T-helper 2 cell treated with Interferon-gamma antibody and Interleukin-4, amounts not matched to agents 5 μg/mL and 100 μg/mL, for 36 hours (primary cell): ENCODE data around the gene NRP1.

Experiments
- DNase-seq: peaks from one replicate; pipeline ENCODE4 v3.0.0; 2021; ENCODE audit warnings: low spot score
- H3K27ac Mint-ChIP-seq: one replicate; pipeline ENCODE4 v1.8.0; 2021; ENCODE audit warnings: mild to moderate bottlenecking, mixed read lengths
- H3K27me3 Mint-ChIP-seq: one replicate; pipeline ENCODE4 v1.8.0; 2021; ENCODE audit warnings: low read depth, mixed read lengths
- H3K36me3 Mint-ChIP-seq: one replicate; pipeline ENCODE4 v1.8.0; 2021; ENCODE audit warnings: low read depth, mixed read lengths
- H3K4me1 Mint-ChIP-seq: one replicate; pipeline ENCODE4 v1.8.0; 2021; ENCODE audit warnings: low read depth, mixed read lengths
- H3K4me3 Mint-ChIP-seq: one replicate; pipeline ENCODE4 v1.8.0; 2022; ENCODE audit warnings: mild to moderate bottlenecking, moderate library complexity, mixed read lengths
- H3K9me3 Mint-ChIP-seq: one replicate; pipeline ENCODE4 v1.8.0; 2021; ENCODE audit warnings: mixed read lengths

Gene NRP1

GRCh38 chr10:33216661-33217427, 117.6 kb downstream of the NRP1 start:
- H3K27ac Mint-ChIP-seq: no peak overlapping the region
- peaks cover 13% of the 10 kb centered on the region for H3K4me1 Mint-ChIP-seq
- no peak overlapping the region for H3K4me3 Mint-ChIP-seq
- H3K9me3 Mint-ChIP-seq: no peaks in the 10 kb centered on the region
- H3K36me3 Mint-ChIP-seq: peaks cover 2% of the 10 kb centered on the region
- H3K27me3 Mint-ChIP-seq: peaks cover 4% of the 10 kb centered on the region
- no peak for DNase-seq

DNA sequence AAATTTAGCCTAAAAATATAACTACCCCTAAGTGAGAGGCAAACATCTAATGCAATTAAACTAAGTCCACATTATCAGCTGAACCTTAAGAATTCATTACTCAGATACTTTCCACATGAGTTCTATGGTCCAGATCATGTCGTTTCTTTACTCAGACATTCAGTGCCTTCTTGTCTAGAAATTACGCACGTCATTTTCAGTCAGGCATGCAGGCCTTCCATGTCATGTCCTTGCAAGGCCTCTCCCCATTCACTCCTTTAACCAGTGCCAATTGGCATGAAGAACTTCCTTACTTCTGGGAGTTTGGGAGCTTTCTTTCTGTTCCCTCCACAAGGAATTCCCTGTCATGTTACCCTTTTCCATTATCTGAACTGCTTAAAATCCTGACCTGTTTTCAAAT, 118.8 kb downstream of the NRP1 start:
- H3K9me3 Mint-ChIP-seq: no peaks in the 10 kb centered on the region
- H3K36me3 Mint-ChIP-seq: peaks cover 2% of the 10 kb centered on the region
- peaks cover 21% of the 10 kb centered on the region for H3K4me1 Mint-ChIP-seq
- H3K4me3 Mint-ChIP-seq: no peak overlapping the region
- H3K27me3 Mint-ChIP-seq: peaks cover 4% of the 10 kb centered on the region
- DNase-seq: no peak
- H3K27ac Mint-ChIP-seq: no peak overlapping the region

DNA sequence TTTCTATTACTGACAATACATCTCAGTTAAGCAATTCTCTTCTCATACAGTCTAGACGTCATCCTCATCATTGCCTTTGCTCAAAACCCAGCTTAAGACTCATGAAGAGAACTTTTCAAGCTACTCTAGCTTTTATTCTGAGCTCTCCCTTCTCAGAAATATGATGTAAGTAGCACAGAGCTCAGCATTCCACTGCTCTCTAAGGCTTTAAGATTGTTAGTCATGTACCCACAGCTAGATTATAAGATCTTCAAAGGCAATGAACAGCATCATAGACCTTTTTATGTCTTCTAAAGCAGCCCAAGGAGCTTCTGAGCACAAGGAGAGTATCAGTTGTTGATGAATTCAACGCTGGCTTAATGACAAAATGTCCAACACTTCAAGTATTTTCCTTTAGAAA, 119.3 kb downstream of the NRP1 start:
- peaks cover 23% of the 10 kb centered on the region for H3K4me1 Mint-ChIP-seq
- peaks cover 2% of the 10 kb centered on the region for H3K36me3 Mint-ChIP-seq
- DNase-seq: no peak
- peaks cover 4% of the 10 kb centered on the region for H3K27me3 Mint-ChIP-seq
- no peak overlapping the region for H3K4me3 Mint-ChIP-seq
- H3K9me3 Mint-ChIP-seq: no peaks in the 10 kb centered on the region
- no peak overlapping the region for H3K27ac Mint-ChIP-seq

DNA sequence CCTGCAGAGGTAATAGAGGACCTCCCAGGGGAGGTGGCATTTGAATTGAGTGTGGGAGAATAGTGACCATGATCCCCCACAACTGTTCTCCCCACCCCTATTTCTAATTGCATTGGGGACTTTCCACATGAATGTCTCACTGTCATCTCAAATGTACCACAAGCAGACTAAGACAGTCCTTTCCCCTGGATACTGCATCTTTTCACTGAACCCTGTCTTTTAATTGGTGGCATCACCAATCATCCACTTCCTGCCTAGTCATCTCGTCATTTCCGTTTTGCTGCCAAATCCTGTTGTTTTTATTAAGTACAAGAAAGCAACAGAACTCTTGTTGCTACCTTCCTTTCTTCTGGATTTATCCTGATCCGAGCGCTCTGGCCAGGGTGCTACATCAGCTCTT, 120.3 kb downstream of the NRP1 start:
- no peak for DNase-seq
- Mint-ChIP-seq H3K9me3 (no peaks in the 10 kb centered on the region), H3K27me3 (peaks cover 4% of the 10 kb centered on the region), H3K27ac (peak overlapping the region; percentile 64), H3K36me3 (peaks cover 2% of the 10 kb centered on the region), H3K4me1 (peaks cover 23% of the 10 kb centered on the region), H3K4me3 (no peak overlapping the region)

- Mint-ChIP-seq H3K4me1 (peaks cover 23% of the 10 kb centered on the region), H3K27ac (no peak overlapping the region)
Measured at GRCh38 chr10:33212061-33212748, 122.3 kb downstream of the NRP1 start.

DNA sequence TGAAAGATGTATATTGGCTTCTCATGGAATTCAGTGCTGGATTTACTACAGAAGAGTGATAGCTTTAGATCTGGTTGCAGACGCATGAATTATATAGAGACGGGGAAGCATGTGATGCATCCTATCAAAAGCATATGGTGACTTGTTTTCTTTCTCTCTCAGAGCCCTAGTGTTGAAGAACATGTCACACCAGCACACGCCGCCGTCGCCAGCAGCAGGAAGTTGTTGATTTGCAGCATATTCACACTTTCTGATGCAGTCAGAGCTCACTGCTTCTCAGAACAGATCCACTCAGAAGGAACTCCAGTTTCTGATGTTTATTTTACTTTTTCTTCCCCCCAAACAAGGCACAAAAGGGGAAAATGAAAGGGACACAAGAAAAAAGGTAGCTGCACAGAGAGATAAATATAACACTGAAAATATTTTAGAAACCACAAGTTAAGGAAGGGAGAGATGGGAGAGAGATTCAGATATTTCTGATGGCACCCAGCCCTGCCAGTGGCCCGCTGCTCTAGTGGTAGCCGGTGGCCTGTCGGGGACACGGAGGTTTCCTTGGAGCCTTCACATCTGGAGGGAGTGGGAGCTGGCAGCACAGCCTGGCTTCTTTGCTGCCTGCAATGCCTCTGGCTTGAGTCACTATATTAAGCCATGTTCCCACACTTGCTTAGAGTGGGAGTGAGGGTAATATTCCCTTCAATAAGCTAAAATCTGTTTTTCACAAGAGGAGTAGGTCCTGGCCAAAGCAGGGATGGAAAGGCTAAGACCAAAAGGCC, 123.2 kb downstream of the NRP1 start:
- Mint-ChIP-seq H3K27me3 (peaks cover 2% of the 10 kb centered on the region), H3K4me3 (peak overlapping the region; percentile 54), H3K36me3 (peaks cover 2% of the 10 kb centered on the region), H3K9me3 (no peaks in the 10 kb centered on the region), H3K4me1 (peaks cover 23% of the 10 kb centered on the region), H3K27ac (peak overlapping the region; percentile 75)
- no peak for DNase-seq

More at GRCh38 chr10:33212061-33212748, 122.3 kb downstream of the NRP1 start:
- no peak for DNase-seq
- Mint-ChIP-seq H3K9me3 (no peaks in the 10 kb centered on the region), H3K36me3 (peaks cover 2% of the 10 kb centered on the region), H3K4me3 (no peak overlapping the region), H3K27me3 (peaks cover 2% of the 10 kb centered on the region)

- H3K27ac Mint-ChIP-seq: no peak overlapping the region
- peaks cover 23% of the 10 kb centered on the region for H3K4me1 Mint-ChIP-seq
- DNase-seq: no peak
- H3K27me3 Mint-ChIP-seq: peaks cover 2% of the 10 kb centered on the region
- H3K36me3 Mint-ChIP-seq: peaks cover 2% of the 10 kb centered on the region
- no peak overlapping the region for H3K4me3 Mint-ChIP-seq
- H3K9me3 Mint-ChIP-seq: no peaks in the 10 kb centered on the region
Measured at GRCh38 chr10:33209802-33210201, 124.7 kb downstream of the NRP1 start.

- DNase-seq: no peak
- Mint-ChIP-seq H3K27ac (no peak overlapping the region), H3K4me1 (peaks cover 13% of the 10 kb centered on the region), H3K27me3 (peaks cover 2% of the 10 kb centered on the region), H3K4me3 (no peak overlapping the region), H3K9me3 (no peaks in the 10 kb centered on the region), H3K36me3 (no peaks in the 10 kb centered on the region)
Measured at GRCh38 chr10:33208166-33208565, 126.3 kb downstream of the NRP1 start.

DNA sequence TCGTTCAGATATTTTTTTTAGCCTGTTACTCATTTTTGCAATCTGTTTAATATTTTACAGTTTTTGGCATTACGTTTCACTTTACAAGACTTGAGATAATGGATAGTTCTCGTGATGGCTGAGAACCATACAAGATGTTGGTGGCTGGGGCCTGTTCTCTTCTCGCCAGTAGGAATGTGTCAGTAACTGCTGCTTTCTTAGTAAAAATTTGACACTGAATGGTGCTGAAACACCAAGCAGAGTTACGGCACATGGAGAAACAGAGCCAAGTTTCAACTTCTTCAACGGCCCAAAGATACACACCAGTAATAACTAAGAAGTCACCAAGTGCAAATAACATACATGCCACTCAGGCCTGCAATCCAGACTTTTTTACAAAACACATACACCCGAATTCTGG, 130.4 kb downstream of the NRP1 start:
- H3K27me3 Mint-ChIP-seq: peaks cover 2% of the 10 kb centered on the region
- H3K4me3 Mint-ChIP-seq: no peak overlapping the region
- H3K36me3 Mint-ChIP-seq: no peaks in the 10 kb centered on the region
- DNase-seq: no peak
- H3K27ac Mint-ChIP-seq: no peak overlapping the region
- H3K4me1 Mint-ChIP-seq: no peaks in the 10 kb centered on the region
- H3K9me3 Mint-ChIP-seq: no peaks in the 10 kb centered on the region

GRCh38 chr10:33201971-33202370, 132.5 kb downstream of the NRP1 start:
- no peak overlapping the region for H3K4me3 Mint-ChIP-seq
- H3K27ac Mint-ChIP-seq: no peak overlapping the region
- H3K9me3 Mint-ChIP-seq: no peaks in the 10 kb centered on the region

GRCh38 chr10:33201056-33201780, 133.2 kb downstream of the NRP1 start:
- H3K9me3 Mint-ChIP-seq: no peaks in the 10 kb centered on the region
- H3K4me1 Mint-ChIP-seq: no peaks in the 10 kb centered on the region
- no peak overlapping the region for H3K4me3 Mint-ChIP-seq
- H3K36me3 Mint-ChIP-seq: no peaks in the 10 kb centered on the region
- DNase-seq: no peak
- H3K27ac Mint-ChIP-seq: no peak overlapping the region
- no peaks in the 10 kb centered on the region for H3K27me3 Mint-ChIP-seq

More at GRCh38 chr10:33201971-33202370, 132.5 kb downstream of the NRP1 start:
- no peak for DNase-seq
- H3K36me3 Mint-ChIP-seq: no peaks in the 10 kb centered on the region
- H3K27me3 Mint-ChIP-seq: no peaks in the 10 kb centered on the region
- no peaks in the 10 kb centered on the region for H3K4me1 Mint-ChIP-seq

GRCh38 chr10:33199731-33200232, 134.7 kb downstream of the NRP1 start:
- H3K4me3 Mint-ChIP-seq: no peak overlapping the region
- H3K27me3 Mint-ChIP-seq: peaks cover 4% of the 10 kb centered on the region
- DNase-seq: no peak
- H3K9me3 Mint-ChIP-seq: no peaks in the 10 kb centered on the region
- no peak overlapping the region for H3K27ac Mint-ChIP-seq
- H3K36me3 Mint-ChIP-seq: no peaks in the 10 kb centered on the region
- no peaks in the 10 kb centered on the region for H3K4me1 Mint-ChIP-seq

- Mint-ChIP-seq H3K4me1 (peaks cover under 1% of the 10 kb centered on the region), H3K4me3 (no peak overlapping the region), H3K27me3 (peaks cover 9% of the 10 kb centered on the region), H3K27ac (no peak overlapping the region), H3K36me3 (no peaks in the 10 kb centered on the region), H3K9me3 (no peaks in the 10 kb centered on the region)
- DNase-seq: no peak
Measured at GRCh38 chr10:33198610-33199009, 135.9 kb downstream of the NRP1 start.
